HCT116 (cell line): ENCODE measurements around the gene HOXC6. TPM values are rescaled to one million over a fixed set of nuclear protein-coding genes. Genes with fewer than 3 reads are reported as not detected.
A peak's percentile ranks its signal among the peaks of the same experiment; 100 is the strongest.

Experiments used
- ATAC-seq: fragments of 200-7000 bp; cut with Tn5 transposase; 2 replicates; pipeline ENCODE4 v1.9.1; 2020; ENCODE audit warnings: mild to moderate bottlenecking, moderate library complexity
- BruUV-seq: library from RNA; stranded (reverse); fragments of 400-500 nt; replicated peaks from 2 replicates; lab custom pipeline; 2021; lab: Mats Ljungman, UMichigan
- CTCF ChIA-PET: fragments of 300-600 bp; sonication (Branson Sonifier 250); formaldehyde crosslinking; loops from one replicate; lab custom pipeline; 2021; ENCODE audit warnings: antibody characterized with exemption; lab: Charles Lee
- POLR2A ChIA-PET: fragments of 300-600, 350-600 bp; sonication (Branson Sonifier 250); formaldehyde crosslinking; loops from one replicate; lab custom pipeline; 2021; ENCODE audit warnings: antibody characterized with exemption; lab: Charles Lee
- RAD21 ChIA-PET, 2 experiments: fragments of 300-600 bp; sonication (Branson Sonifier 250); formaldehyde crosslinking; loops; one replicate each; lab custom pipeline; 2023; ENCODE audit warnings: low total read pairs in 2 of 2; ENCODE audit not compliant: uncharacterized antibody in 2 of 2, unreplicated experiment in 2 of 2, low non-redundant PET in 1 of 2; lab: Charles Lee
- DNase-seq: peaks from one replicate; pipeline ENCODE4 v3.0.0-alpha.2; 2010; ENCODE audit warnings: low read depth, low spot score
- H2AFZ ChIP-seq: fragments of 200-600 bp; shearing (Covaris generic), sonication (generic); 2 replicates; pipeline ENCODE4 v1.6.1; 2017; ENCODE audit warnings: low read depth, mixed run types, mixed read lengths, antibody characterized with exemption, low read length; ENCODE audit not compliant: poor library complexity, severe bottlenecking
- H3K27ac ChIP-seq: 2 replicates; pipeline ENCODE4 v1.5.1; 2012; ENCODE audit warnings: low read depth, low read length
- H3K27me3 ChIP-seq: fragments of 200-600 bp; sonication (generic); 2 replicates; pipeline ENCODE4 v1.6.1; 2016; ENCODE audit warnings: mixed run types, low read length, mixed read lengths; ENCODE audit not compliant: insufficient read depth
- H3K36me3 ChIP-seq, 2 experiments: fragments of 200-500 bp in 1 of 2; fragments of 200-600 bp in 1 of 2; sonication (Bioruptor generic) in 1 of 2; sonication (generic) in 1 of 2; 2 replicates each; pipeline versions ENCODE4 v1.5.1 to v1.6.1; 2014 to 2016; ENCODE audit warnings: low read length in 2 of 2, inconsistent platforms in 1 of 2, mixed read lengths in 1 of 2, mixed run types in 1 of 2; ENCODE audit not compliant: insufficient read depth in 2 of 2, control insufficient read depth in 1 of 2
- H3K4me1 ChIP-seq, 2 experiments: fragments of 200-600 bp in 1 of 2; sonication (generic) in 1 of 2; 2 replicates each; pipeline versions ENCODE4 v1.5.1 to v1.6.1; 2012 to 2017; ENCODE audit warnings: low read length in 2 of 2, inconsistent platforms in 1 of 2, mild to moderate bottlenecking in 1 of 2, mixed read lengths in 1 of 2, mixed run types in 1 of 2, moderate library complexity in 1 of 2; ENCODE audit not compliant: insufficient read depth in 2 of 2, control insufficient read depth in 1 of 2
- H3K4me2 ChIP-seq: fragments of 200-600 bp; sonication (generic); 2 replicates; pipeline ENCODE4 v1.6.1; 2017; ENCODE audit warnings: mixed run types, low read length, mixed read lengths
- H3K4me3 ChIP-seq, 2 experiments: fragments of 200-600 bp in 1 of 2; sonication (generic) in 1 of 2; replicated peaks in 1 of 2; 2 replicates each; pipeline ENCODE4 v1.5.1; 2011 to 2016; ENCODE audit warnings: low read length in 2 of 2, control low read depth in 1 of 2, low read depth in 1 of 2, mild to moderate bottlenecking in 1 of 2, mixed read lengths in 1 of 2, mixed run types in 1 of 2
- H3K79me2 ChIP-seq: fragments of 200-600 bp; sonication (generic); 2 replicates; pipeline ENCODE4 v1.6.1; 2017; ENCODE audit warnings: mild to moderate bottlenecking, mixed run types, low read length, moderate library complexity, mixed read lengths; ENCODE audit not compliant: insufficient read depth
- H3K9ac ChIP-seq: fragments of 200-600 bp; sonication (generic); 2 replicates; pipeline ENCODE4 v1.6.1; 2016; ENCODE audit warnings: low read length, mixed read lengths
- H3K9me2 ChIP-seq: fragments of 200-600 bp; sonication (generic), shearing (Covaris generic); 2 replicates; pipeline ENCODE4 v1.6.1; 2017; ENCODE audit warnings: mixed run types, mild to moderate bottlenecking, moderate library complexity; ENCODE audit not compliant: insufficient read depth
- H3K9me3 ChIP-seq, 2 experiments: fragments of 200-500 bp in 1 of 2; fragments of 200-600 bp in 1 of 2; sonication (Bioruptor generic) in 1 of 2; sonication (generic) in 1 of 2; 2 replicates each; pipeline ENCODE4 v1.6.1; 2014 to 2017; ENCODE audit warnings: low read length in 2 of 2, mixed read lengths in 2 of 2, inconsistent platforms in 1 of 2, low read depth in 1 of 2, mild to moderate bottlenecking in 1 of 2, mixed run types in 1 of 2, moderate library complexity in 1 of 2; ENCODE audit not compliant: control insufficient read depth in 1 of 2, insufficient read depth in 1 of 2
- H4K20me1 ChIP-seq: fragments of 200-600 bp; sonication (generic), shearing (Covaris generic); 2 replicates; pipeline ENCODE4 v1.6.1; 2017; ENCODE audit warnings: mixed run types, mild to moderate bottlenecking, moderate library complexity; ENCODE audit not compliant: insufficient read depth
- EGR1 ChIP-seq: IDR thresholded peaks from 2 replicates; pipeline ENCODE4 v1.6.1; 2012; ENCODE audit warnings: low read depth
- EZH2 ChIP-seq: fragments of 200-600 bp; sonication (generic); IDR thresholded peaks from 2 replicates; pipeline ENCODE4 v1.6.1; 2017; ENCODE audit warnings: antibody characterized with exemption, mixed run types
- FOSL1 ChIP-seq: IDR thresholded peaks from 2 replicates; pipeline ENCODE4 v1.6.1; 2012; ENCODE audit warnings: low read depth
- JUND ChIP-seq: IDR thresholded peaks from 2 replicates; pipeline ENCODE4 v1.6.1; 2012
- MAX ChIP-seq: IDR thresholded peaks from 2 replicates; pipeline ENCODE4 v1.6.1; 2012
- POLR2A ChIP-seq: IDR thresholded peaks from 2 replicates; pipeline ENCODE4 v1.7.0; 2011; ENCODE audit warnings: borderline replicate concordance; ENCODE audit not compliant: insufficient read depth, insufficient read length; ENCODE audit errors: extremely low read depth
- SP1 ChIP-seq: IDR thresholded peaks from 2 replicates; pipeline ENCODE4 v1.6.1; 2012; ENCODE audit warnings: low read depth
- SRF ChIP-seq: IDR thresholded peaks from 2 replicates; pipeline ENCODE4 v1.6.1; 2012; ENCODE audit warnings: low read depth
- ZFX ChIP-seq: fragments of 450-650 bp; IDR thresholded peaks from 2 replicates; pipeline ENCODE4 v1.6.1; 2017
- intact Hi-C: fragments of 100-400 bp; cut with micrococcal nuclease; formaldehyde crosslinking; loops from 2 replicates; pipeline ENCODE4 v1.10.0; 2022
- total RNA-seq: library from RNA; stranded (reverse); gene quantifications from one replicate; pipeline ENCODE4 v1.2.1, GENCODE V29; 2021; ENCODE audit not compliant: unreplicated experiment

The HOXC6 gene
- total RNA-seq, 1 experiment from 2014 or later = 3.1 TPM

- H4K20me1 ChIP-seq = no peaks in the 10 kb centered on the region
- H3K27me3 ChIP-seq = no peaks in the 10 kb centered on the region
- no peak overlapping the region for H3K27ac ChIP-seq
- DNase-seq = no peak
- no TSS peak for BruUV-seq
- peak overlapping the region; percentile 80 for H3K4me2 ChIP-seq
- ATAC-seq = peak; percentile 30
- H2AFZ ChIP-seq = peak overlapping the region; percentile 60
- no peaks in the 10 kb centered on the region for H3K36me3 ChIP-seq
- TF ChIP-seq FOSL1 = no peak
- TF ChIP-seq JUND = no peak
- TF ChIP-seq ZFX = no peak
- TF ChIP-seq MAX = no peak
- no peak for TF ChIP-seq SP1
- TF ChIP-seq EZH2 = no peak
- no peak for TF ChIP-seq EGR1
- no peak for TF ChIP-seq POLR2A
- TF ChIP-seq SRF = no peak
- TF ChIP-seq, all 23 proteins: peak for 0
- CTCF ChIA-PET = interaction anchor here (0.8 to 5.7 kb wide), 8 partner anchors 17 to 336 kb away, joined by 3 to 35 read pairs (median 4); partner anchors contain the start of genes COPZ1 and HOXC5
- no peaks in the 10 kb centered on the region for H3K9me2 ChIP-seq
- peak overlapping the region in 1 of 2 experiments; percentile 49; a peak in 1 of 4 replicates for H3K4me3 ChIP-seq
- H3K9ac ChIP-seq = peak overlapping the region; percentile 45; the same call in 1 of the 2 replicates
- H3K4me1 ChIP-seq = peaks cover 4 to 17% of the 10 kb centered on the region in 2 experiments
- intact Hi-C loops = loop anchor here (5.0 kb wide), 1 partner anchor 221 kb away; no protein-coding TSS in a partner anchor
- POLR2A ChIA-PET = interaction anchor here (1.1 kb wide), 1 partner anchor 291 kb away, joined by 3 read pairs; the partner anchor contains the start of gene CBX5
- H3K9me3 ChIP-seq = no peaks in the 10 kb centered on the region
- no peaks in the 10 kb centered on the region for H3K79me2 ChIP-seq
- RAD21 ChIA-PET = interaction anchor here in 1 of 2 experiments (1.0 kb wide), 1 partner anchor 232 kb away, joined by 5 read pairs; no protein-coding TSS in a partner anchor
Observed at GRCh38 chr12:53988541-53989226, 39.6 kb upstream of the HOXC6 start.
